Tibial artery (tissue), 4 donors: ENCODE data around the gene SMCO1.
"Not testable (repeated sequence)": the region's sequence is repeated elsewhere in the genome, so short reads cannot be mapped to it uniquely, and the experiment has no call there.

ENCODE experiments used
- DNase-seq, 2 donors: peaks; one replicate each; pipeline ENCODE4 v3.0.0-alpha.2; 2019
- H3K27ac ChIP-seq, 2 donors: fragments of 200-600 bp; sonication (generic) in 1 of 2; 1 replicate in 1 of 2; 2 replicates in 1 of 2; pipeline ENCODE4 v1.5.1; 2018 to 2019; ENCODE audit warnings: mild to moderate bottlenecking in 1 of 2
- H3K27me3 ChIP-seq, 2 donors: fragments of 200-600 bp; sonication (generic) in 1 of 2; one replicate each; pipeline versions ENCODE4 v1.5.1 to v1.6.0; 2016 to 2019
- H3K36me3 ChIP-seq, 3 donors: fragments of 200-600 bp; sonication (generic) in 2 of 3; one replicate each; pipeline ENCODE4 v1.5.1; 2016 to 2019; ENCODE audit warnings: mild to moderate bottlenecking in 2 of 3
- H3K4me1 ChIP-seq, 4 donors: fragments of 200-600 bp; sonication (generic) in 2 of 4; 1 replicate in 3 of 4; 2 replicates in 1 of 4; pipeline ENCODE4 v1.5.1; 2016 to 2019
- H3K4me3 ChIP-seq, 2 donors: fragments of 200-600 bp; sonication (generic) in 1 of 2; 1 replicate in 1 of 2; 2 replicates in 1 of 2; pipeline ENCODE4 v1.5.1; 2018 to 2019; ENCODE audit warnings: mild to moderate bottlenecking in 2 of 2
- H3K9me3 ChIP-seq, 3 donors: fragments of 200-600 bp; sonication (generic) in 1 of 3; one replicate each; pipeline ENCODE4 v1.5.1; 2016 to 2019
- CTCF ChIP-seq, 2 experiments: fragments of 200-600 bp in 1 of 2; fragments of 450-650 bp in 1 of 2; IDR thresholded peaks; one replicate each; pipeline ENCODE4 v1.5.1; 2017 to 2019; ENCODE audit warnings: antibody characterized with exemption in 2 of 2, mild to moderate bottlenecking in 1 of 2, moderate library complexity in 1 of 2
- intact Hi-C: fragments of 100-400 bp; cut with DNase I; formaldehyde crosslinking; loops from one replicate; pipeline ENCODE4 v1.15.0; 2023; ENCODE audit warnings: low total_unique reads

The SMCO1 gene

GRCh38 chr3:196477678-196478077 is 37.5 kb downstream of the SMCO1 start:
- intact Hi-C loops = no loop called here
- Histone ChIP-seq H3K9me3 (no peaks in the 10 kb centered on the region), H3K4me3 (no peak overlapping the region), H3K27ac (no peak overlapping the region), H3K4me1 (no peaks in the 10 kb centered on the region), H3K36me3 (peaks cover 63 to 94% (median 79%) of the 10 kb centered on the region in 3 donors), H3K27me3 (no peaks in the 10 kb centered on the region)
- TF ChIP-seq CTCF (IDR thresholded peaks at IDR 0.05) = no peak
- no peak for DNase-seq

DNA sequence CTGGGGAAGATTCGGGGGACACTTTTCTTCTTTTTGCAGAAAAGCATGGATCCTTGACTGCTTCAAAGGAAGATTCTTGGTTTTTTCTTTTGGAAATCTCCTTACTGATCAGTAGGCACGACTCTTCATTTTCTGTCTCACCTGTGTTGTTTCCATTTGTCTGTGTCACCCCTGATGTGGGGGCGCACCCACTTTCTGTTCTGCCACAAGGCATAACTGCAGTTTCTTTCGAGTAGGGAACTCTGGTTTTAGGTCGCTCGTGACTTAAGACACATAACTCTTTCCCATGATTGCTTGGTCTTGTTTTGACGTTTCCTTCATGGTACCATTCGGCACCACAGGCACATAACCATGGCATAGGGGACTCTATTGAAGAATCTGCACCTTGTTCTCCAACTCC is 42.9 kb downstream of the SMCO1 start:
- Histone ChIP-seq H3K27ac (no peak overlapping the region), H3K9me3 (no peaks in the 10 kb centered on the region), H3K4me3 (no peak overlapping the region), H3K27me3 (no peaks in the 10 kb centered on the region), H3K4me1 (no peaks in the 10 kb centered on the region), H3K36me3 (peaks cover 50 to 83% (median 54%) of the 10 kb centered on the region in 3 donors)
- TF ChIP-seq CTCF (IDR thresholded peaks at IDR 0.05) = no peak
- DNase-seq = no peak
- intact Hi-C loops = no loop called here

GRCh38 chr3:196471551-196471950 is 43.6 kb downstream of the SMCO1 start:
- Histone ChIP-seq H3K9me3 (no peaks in the 10 kb centered on the region), H3K27me3 (no peaks in the 10 kb centered on the region), H3K4me1 (no peaks in the 10 kb centered on the region), H3K27ac (no peak overlapping the region), H3K4me3 (no peak overlapping the region), H3K36me3 (peaks cover 44 to 78% (median 47%) of the 10 kb centered on the region in 3 donors)
- DNase-seq = no peak
- intact Hi-C loops = no loop called here
- no peak for TF ChIP-seq CTCF (IDR thresholded peaks at IDR 0.05)

DNA sequence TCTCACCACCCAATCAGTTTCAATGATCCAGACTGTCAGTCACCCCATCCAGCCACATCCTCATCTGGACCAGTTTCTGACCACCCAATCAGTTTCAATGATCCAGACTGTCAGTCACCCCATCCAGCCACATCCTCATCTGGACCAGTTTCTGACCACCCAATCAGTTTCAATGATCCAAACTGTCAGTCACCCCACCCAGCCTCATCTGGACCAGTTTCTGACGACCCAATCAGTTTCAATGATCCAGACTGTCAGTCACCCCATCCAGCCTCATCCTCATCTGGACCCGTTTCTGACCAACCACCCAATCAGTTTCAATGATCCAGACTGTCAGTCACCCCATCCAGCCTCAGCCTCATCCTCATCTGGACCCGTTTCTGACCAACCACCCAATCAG is 45.0 kb downstream of the SMCO1 start:
- H3K27me3 ChIP-seq, H3K27ac ChIP-seq, H3K4me1 ChIP-seq, H3K9me3 ChIP-seq, H3K4me3 ChIP-seq, intact Hi-C loops, DNase-seq: not testable (repeated sequence)
- H3K36me3 ChIP-seq = peaks cover 39 to 64% (median 42%) of the 10 kb centered on the region in 3 donors

GRCh38 chr3:196463804-196464203 is 51.3 kb downstream of the SMCO1 start:
- Histone ChIP-seq H3K4me1 (no peaks in the 10 kb centered on the region), H3K9me3 (no peaks in the 10 kb centered on the region), H3K36me3 (peaks cover 4 to 33% (median 7%) of the 10 kb centered on the region in 3 donors), H3K4me3 (no peak overlapping the region), H3K27ac (no peak overlapping the region), H3K27me3 (no peaks in the 10 kb centered on the region)
- no peak for DNase-seq
- intact Hi-C loops = no loop called here
- TF ChIP-seq CTCF (IDR thresholded peaks at IDR 0.05) = no peak

DNA sequence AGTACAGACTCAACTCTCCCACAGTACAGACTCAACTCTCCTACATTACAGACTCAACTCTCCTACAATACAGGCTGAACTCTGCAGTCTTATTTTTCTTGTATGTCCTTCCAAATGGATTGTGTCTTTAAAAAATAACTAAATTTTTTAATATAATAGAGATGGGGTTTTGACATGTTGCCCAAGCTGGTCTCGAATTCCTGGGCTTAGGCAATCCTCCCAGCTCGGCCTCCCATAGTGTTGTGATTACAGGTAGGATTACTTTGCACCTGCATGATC is 51.7 kb downstream of the SMCO1 start:
- no peak for DNase-seq
- TF ChIP-seq CTCF (IDR thresholded peaks at IDR 0.05) = no peak

DNA sequence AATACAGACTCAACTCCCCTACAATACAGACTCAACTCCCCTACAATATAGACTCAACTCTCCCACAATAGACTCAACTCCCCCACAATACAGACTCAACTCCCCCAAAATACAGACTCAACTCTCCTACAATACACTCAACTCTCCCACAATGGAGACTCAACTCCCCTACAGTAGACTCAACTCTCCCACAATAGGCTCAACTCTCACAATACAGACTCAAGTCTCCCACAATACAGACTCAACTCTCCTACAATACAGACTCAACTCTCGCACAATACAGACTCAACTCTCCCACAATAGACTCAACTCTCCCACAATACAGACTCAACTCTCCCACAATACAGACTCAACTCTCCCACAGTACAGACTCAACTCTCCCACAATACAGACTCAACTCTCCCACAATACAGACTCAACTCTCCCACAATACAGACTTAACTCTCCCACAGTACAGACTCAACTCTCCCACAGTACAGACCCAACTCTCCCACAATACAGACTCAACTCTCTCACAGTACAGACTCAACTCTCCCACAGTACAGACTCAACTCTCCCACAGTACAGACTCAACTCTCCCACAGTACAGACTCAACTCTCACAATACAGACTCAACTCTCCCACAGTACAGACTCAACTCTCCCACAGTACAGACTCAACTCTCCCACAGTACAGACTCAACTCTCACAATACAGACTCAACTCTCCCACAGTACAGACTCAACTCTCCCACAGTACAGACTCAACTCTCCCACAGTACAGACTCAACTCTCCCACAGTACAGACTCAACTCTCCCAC is 52.3 kb downstream of the SMCO1 start:
- H3K27ac ChIP-seq, H3K4me1 ChIP-seq, H3K4me3 ChIP-seq, H3K9me3 ChIP-seq, H3K27me3 ChIP-seq, DNase-seq, intact Hi-C loops: not testable (repeated sequence)
- H3K36me3 ChIP-seq = peaks cover 4 to 28% (median 7%) of the 10 kb centered on the region in 3 donors

More for the DNA sequence above, 51.7 kb downstream of the SMCO1 start:
- no peak overlapping the region for H3K4me3 ChIP-seq
- no peaks in the 10 kb centered on the region for H3K9me3 ChIP-seq
- intact Hi-C loops = no loop called here
- no peaks in the 10 kb centered on the region for H3K4me1 ChIP-seq
- H3K27ac ChIP-seq = no peak overlapping the region
- H3K36me3 ChIP-seq = peaks cover 4 to 30% (median 7%) of the 10 kb centered on the region in 3 donors
- no peaks in the 10 kb centered on the region for H3K27me3 ChIP-seq
